T-helper 1 cell (primary cell): Measurements from ENCODE around the gene CPNE5.

Experiments used
- DNase-seq, 5 donors: peaks; one replicate each; pipeline ENCODE4 v3.0.0-alpha.2; 2012 to 2020

CPNE5 gene

GRCh38 chr6:36834576-36835341, 4.5 kb downstream of the CPNE5 start:
- no peak for DNase-seq

- no peak for DNase-seq
Observed at GRCh38 chr6:36833182-36833789, 6.0 kb downstream of the CPNE5 start.

DNA sequence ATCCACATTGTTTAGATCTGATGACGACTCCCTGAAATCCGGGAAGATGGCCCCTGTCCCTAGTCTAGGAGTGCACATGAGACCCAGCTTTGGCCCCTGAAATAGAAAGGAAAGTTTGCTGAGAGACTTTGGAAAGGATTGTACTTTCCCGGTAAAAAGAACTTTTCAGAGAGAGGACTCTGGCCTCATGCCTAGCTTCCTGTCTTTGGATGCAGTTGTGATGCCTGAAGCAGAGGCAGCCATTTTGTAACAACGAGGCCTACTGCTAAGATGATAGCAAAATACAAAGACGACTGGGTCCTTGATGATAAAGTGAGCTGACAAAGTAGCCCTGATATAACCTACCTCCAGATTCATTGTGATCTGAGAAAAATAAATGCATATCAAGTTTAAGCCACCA, 6.9 kb downstream of the CPNE5 start:
- no peak for DNase-seq

- no peak for DNase-seq
Observed at GRCh38 chr6:36830577-36830976, 8.7 kb downstream of the CPNE5 start.

DNA sequence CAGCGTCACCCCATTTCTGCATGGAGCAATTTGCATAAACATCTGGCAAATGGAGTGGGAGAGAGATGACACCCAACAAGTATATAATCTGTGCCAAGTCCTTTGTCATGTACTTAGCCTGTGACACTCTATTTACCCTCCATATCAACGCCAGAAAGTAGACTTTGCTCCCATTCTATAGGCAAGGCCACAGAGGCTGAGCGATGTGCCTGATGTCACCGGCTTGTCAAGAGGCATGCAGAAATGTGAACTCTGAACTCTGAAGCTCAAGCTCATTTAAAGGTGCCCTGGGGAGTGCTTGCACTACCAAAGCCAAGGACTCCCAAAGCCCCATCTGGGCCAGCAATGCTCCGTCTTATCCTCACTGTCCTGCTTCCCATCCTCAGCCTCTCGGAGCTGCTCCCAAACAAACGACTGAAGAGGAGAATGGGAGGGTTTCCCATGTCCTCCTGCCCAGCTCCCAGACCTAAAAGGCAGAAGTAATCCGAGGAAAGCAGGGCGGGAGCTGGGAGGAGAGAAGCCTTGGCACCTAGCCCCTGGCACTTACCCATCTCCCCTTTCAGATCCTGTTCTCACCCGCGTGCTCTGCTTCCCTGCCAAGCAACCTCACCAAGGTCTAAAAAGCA, 9.2 kb downstream of the CPNE5 start:
- DNase-seq: no peak

DNA sequence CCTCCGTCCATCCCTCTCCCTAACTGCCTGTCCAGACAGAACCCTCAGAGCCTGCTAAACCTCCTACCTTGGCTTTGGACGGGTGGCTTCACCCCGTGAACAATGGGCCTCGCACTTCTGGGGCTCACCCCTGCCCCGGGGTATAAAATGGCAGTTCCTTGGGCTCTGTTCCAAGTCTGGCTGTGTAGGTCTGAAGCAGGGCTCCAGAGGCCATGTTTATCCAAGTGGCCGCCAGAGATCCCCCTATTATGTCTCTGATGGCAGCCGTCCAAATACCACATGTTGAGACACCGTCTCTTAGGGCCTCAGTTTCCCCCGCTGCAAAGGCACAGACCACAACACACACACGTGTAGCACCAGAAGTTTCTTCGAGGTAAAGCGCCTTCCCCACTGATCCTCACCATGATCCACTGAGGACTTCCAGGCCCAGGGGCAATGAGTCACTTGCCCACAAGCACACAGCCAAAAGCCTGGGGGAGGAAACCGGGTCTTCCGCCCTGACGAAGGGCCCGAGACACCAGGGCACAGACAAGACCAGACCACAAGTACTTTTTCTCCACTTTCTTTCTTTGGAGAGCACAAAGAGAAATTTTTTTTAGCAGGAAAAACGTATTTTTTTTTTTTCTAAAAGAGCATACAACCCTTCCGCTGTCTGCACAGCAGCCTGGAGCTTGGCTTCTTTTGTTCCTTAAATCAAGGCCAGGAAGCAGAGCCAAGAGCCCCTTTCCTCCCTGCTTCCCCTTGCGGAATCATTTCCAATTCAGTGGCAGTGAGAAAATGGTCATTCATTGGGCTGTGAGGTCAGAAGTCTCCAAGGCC, 11.8 kb downstream of the CPNE5 start:
- peak in 1 of 5 donors; percentile 17 for DNase-seq

DNA sequence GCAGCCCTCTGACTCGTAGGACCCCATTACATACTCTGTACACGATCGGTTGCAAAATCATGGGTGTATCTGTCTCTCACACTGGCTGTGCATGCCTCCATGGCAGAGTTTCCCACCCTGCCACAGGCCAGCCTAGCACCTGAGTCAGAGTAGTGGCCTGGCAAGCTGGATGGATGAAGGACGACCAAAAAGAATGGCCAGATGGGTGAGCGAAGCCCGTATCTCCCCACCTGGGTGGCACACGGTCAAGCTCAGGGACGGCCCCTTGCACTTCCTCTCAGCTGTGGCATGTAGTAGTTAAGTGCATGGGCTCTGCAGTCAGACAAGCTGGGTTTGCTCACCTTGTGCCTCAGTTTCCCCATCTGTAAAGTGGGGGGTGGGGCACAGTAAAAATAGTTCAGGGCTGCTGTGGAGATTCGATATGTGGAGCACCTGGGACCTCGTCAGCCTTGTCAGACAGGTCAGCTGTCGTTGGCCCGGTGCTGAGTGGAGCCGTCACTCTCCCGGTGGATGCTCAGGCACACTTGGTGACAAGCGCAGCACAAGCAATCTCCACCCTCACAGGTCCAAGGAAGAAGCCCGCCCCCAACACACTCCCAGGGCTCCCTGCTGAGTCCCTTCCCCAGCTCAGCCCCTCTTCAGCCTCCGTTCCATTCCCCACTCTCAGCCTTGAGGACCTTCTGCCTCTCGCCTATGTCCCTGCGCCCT, 12.6 kb downstream of the CPNE5 start:
- DNase-seq: no peak

DNA sequence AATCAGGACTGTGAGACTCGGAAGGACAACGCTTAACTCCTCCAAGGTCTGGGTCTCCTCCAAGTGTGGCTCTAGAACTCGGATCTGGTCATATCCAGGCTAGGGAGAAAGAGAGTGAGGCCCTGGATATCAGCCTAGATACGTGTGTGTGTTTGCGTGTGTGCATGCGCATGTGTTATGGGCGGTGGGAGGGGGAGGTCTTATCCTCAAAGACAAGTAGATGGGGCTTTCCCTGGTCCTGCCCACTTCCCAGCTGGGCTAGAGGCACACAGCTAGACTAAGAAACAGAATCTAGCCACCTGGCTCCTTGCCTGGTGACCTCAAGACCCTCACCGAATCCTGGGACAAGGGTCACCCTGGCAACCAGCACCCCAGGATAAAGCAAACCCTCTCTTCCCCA, 13.2 kb downstream of the CPNE5 start:
- DNase-seq: no peak

- no peak for DNase-seq
Observed at GRCh38 chr6:36825452-36825851, 13.8 kb downstream of the CPNE5 start.

DNA sequence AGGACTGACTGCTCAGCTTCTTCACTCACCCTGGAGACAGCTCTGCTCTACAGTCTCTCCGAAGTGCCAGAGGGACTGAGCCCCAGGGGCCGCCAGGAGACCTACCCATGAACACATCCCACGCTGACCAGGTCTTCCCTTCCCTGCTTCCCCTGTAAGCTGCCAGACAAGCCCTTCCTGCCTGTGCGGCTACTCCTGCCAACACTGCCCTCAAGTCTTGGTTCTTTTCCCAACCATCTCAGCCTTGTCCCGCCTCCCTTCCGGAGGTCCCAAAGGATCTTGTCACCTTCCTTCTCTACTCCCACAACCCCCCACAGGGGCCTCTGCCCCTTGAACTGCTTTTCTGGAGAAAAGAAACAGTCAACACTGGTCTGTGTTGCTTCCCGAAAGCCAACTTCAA, 15.0 kb downstream of the CPNE5 start:
- DNase-seq: no peak

DNA sequence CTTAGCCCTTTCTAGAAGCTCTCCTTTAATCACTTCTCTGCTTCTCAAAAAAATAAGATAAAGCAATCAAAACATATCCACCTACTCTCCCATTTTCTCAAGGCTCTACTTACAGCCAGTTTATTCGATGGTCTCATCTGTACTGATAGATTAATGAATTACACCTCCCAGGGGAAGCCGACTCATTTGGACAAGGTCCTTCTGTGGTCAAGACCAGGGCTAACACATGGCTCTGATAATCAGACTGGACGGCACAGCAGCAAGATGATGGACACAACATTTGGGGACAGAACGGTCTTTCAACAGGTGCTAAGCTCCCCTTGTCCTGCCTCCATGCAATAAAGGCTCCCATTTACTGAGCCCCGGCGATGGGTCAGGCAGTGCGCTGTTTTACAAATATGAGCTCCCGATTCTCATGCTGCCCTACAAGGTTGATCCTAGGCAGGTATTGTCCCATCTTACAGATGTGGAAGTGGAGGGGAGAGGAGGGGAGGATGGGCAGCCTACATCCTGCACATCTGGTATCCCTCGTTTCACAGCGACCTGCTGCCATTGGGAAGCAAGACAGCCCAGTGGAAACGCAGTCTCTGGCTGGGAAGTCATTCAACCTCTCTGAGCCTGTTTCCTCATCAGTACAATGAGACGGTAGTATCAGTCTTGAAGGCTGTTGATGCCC, 15.7 kb downstream of the CPNE5 start:
- DNase-seq: no peak

- no peak for DNase-seq
Observed at GRCh38 chr6:36822506-36823269, 16.6 kb downstream of the CPNE5 start.

GRCh38 chr6:36821581-36822335, 17.5 kb downstream of the CPNE5 start:
- DNase-seq: no peak

DNA sequence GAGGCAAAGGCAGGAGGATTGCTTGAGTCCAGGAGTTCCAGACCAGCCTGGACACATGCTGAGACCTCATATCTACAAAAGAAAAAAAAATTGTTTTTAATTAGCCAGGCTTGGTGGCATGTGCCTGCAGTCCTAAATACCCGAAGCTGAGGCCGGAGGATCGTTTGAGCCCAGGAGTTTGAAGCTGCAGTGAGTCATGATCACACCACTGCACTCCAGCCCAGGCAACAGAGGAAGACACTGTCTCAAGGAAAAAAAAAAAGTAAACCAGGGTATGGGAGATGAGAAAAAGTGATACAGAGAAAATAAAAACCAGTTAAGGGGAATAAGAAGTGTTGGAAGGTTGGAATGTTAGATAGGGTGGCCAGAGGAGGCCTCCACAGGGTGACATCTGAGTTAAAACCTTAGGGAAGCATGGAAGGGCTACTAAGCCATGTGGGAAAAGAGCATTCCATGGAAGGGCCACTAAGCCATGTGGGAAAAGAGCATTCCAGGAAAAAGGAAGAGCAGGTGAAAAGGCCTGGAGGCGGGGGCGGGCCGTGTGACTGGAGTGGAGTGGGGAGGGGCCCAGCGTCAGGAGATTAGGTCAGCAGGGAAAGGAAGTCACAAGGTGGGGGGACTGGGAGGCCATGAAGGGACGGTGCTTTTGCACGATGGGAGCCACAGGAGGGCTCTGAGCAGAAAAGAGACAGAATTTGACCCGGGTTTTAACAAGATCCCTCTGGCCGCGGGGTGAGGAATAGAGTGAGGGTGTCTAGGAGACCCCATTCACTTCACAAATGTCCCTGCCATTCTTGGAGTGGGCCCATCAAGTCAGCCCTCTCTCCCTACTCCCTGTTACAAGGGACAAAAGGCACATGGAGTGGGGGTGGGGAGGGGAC, 18.3 kb downstream of the CPNE5 start:
- no peak for DNase-seq

DNA sequence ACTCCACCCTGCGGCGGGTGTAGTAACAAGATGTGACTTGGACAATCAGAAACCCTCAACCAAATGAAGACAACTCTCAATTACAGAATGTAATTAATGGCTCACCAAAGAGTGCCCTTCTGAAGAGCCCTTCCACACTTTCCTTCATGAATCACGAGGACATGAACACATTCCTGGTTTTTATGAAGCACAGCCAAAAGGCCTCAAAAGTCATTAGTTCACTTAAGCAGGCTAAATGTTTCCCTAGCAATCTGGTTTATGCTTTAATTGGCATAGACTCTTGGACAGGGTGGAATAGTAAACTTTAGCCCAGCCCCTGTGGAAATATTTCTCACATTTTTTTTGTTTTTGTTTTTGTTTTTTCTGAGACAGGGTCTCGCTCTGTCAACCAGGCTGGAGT, 20.5 kb downstream of the CPNE5 start:
- DNase-seq: no peak

GRCh38 chr6:36817847-36818246, 21.4 kb downstream of the CPNE5 start:
- no peak for DNase-seq

- DNase-seq: no peak
Observed at GRCh38 chr6:36817176-36817817, 21.9 kb downstream of the CPNE5 start.

GRCh38 chr6:36815962-36816735, 23.1 kb downstream of the CPNE5 start:
- no peak for DNase-seq
